ENCODE measurements around the gene PROK1.

Gene PROK1

DNA sequence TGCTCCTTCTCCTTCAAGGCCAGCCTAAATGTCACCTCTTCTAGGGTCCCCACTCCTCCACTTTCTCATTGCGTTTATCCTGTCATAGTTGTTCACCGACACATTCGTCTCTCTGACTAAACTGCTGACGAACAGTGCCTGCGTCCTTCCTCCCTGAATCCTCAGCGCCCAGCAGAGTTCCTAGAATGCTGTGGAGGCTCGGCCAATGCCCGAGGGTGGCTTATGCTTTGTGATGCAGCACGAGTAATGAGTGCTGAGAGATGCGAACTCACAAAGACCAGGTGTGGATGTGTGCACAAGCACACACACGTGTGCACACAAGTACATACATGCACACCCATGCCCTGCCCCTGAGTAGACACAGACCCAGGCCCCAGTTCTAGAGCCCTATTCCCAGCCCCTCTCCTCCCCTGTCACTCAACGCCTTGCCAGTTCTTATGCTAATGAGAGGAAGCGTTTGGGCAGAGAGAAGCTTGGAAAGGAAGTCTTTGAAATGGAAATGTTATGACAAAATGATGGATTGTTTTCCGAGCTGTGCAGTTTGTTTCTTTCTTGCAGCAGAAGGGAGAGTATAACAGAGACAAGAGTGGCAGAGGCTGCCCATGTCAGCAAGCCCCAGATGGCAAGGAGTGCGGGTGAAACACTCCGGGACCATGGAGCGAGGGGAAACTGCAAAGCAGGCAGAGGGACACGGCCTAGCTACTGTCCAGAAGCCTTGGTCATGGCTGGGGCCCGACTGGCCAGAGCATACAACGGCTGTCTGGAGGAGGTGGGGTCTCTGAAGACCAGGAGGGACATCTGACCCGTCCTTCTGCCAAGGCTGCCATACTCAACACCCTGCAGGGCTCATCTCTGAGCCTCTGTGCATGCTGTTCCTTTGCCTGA is 43.8 kb downstream of the PROK1 start:
- TF ChIP-seq, protein P1, sequence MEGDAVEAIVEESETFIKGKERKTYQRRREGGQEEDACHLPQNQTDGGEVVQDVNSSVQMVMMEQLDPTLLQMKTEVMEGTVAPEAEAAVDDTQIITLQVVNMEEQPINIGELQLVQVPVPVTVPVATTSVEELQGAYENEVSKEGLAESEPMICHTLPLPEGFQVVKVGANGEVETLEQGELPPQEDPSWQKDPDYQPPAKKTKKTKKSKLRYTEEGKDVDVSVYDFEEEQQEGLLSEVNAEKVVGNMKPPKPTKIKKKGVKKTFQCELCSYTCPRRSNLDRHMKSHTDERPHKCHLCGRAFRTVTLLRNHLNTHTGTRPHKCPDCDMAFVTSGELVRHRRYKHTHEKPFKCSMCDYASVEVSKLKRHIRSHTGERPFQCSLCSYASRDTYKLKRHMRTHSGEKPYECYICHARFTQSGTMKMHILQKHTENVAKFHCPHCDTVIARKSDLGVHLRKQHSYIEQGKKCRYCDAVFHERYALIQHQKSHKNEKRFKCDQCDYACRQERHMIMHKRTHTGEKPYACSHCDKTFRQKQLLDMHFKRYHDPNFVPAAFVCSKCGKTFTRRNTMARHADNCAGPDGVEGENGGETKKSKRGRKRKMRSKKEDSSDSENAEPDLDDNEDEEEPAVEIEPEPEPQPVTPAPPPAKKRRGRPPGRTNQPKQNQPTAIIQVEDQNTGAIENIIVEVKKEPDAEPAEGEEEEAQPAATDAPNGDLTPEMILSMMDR (conservative IDR thresholded peaks at IDR 0.05; ENCODE audit: low read depth, low read length), result no peak
- DNase-seq (ENCODE audit: low read depth), result no peak
- H3K4me3 ChIP-seq (ENCODE audit: low read length), result no peak overlapping the region

DNA sequence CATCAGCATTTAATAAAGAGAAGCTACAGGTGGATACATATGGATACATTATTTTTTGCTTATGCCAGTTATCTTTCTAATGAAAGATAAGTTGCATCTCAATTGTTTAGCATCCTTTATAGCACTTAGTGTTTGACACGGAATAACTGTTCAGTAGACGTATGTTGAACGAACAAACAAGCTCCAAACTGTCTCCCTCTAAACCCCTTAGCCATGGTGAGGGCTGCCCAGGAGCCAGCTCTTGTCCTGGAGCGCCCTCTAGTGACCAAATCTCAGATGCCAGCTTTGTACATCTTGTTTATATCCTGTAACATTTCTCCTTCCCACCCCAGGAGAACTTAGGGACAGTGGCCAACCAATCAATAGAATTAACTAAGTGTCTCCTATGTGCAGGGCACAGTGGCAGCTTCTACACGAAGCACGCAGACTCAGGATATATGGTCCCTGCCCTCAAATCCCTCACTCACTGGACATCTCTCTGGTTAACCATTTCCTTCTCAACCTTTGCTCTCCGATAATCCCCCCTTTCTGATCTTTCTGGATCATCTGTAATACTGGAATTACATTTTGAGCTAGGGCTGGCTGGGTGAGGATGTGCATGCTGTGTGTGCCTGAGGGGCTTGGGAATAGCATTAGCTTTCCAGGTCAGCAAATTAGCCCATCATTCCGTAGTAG is 45.1 kb downstream of the PROK1 start:
- no peak overlapping the region for H3K4me3 ChIP-seq (ENCODE audit: low read length)
- TF ChIP-seq, protein P1 (conservative IDR thresholded peaks at IDR 0.05; ENCODE audit: low read depth, low read length), result peak; percentile 88
- peak; percentile 23 for DNase-seq (ENCODE audit: low read depth)

DNA sequence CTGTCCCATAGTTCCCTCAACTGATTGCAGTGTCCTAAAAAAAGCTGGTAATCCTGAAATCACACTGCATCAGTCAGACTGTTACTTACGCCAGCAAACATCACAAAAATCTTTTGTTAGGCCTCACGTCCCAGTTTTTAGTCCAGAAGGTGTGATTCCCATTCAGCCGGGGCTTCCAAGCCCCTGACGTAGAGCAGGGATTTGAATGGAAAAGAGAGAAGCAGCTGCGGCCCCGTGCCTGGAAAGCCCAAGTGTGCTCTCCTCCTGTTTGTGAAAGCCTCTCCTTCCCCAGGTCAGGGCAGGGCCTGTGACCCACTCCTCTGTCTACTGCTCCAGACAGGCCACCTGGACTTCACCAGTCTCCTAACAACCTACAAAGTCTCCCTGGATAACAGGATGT is 47.3 kb downstream of the PROK1 start:
- TF ChIP-seq, protein P1 (conservative IDR thresholded peaks at IDR 0.05; ENCODE audit: low read depth, low read length), result no peak
- no peak for DNase-seq (ENCODE audit: low read depth)
- no peak overlapping the region for H3K4me3 ChIP-seq (ENCODE audit: low read length)

DNA sequence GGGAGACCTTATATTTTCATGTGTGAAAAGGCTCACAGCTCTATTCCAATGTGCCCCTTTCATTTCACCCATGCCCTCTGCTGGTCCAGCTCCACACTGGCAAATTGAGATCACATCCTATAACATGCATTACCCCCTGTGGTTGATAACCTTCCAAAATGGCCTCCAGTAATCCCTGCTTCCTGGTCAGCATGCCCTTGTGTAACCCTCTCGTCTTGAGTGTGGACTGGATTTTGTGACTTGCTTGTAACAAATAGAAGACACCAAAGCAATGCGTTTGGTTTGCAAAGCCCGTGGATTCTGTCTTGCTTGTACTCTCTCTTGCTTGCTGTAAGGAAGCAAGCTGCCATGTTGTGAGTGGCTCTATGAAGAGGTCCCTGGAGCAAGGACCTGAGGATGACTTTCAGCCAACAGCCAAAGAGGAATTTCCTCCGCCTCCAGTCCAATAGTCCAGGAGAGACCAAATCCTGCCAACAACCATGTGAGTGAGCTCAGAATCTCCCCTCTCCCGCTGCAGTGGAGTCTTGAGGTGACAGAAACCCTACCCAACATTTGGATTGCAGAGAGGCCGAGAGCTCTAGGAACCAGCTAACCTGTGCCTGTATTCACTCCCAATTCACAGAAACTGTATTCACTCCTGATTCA is 50.7 kb downstream of the PROK1 start:
- TF ChIP-seq, protein P1 (conservative IDR thresholded peaks at IDR 0.05; ENCODE audit: low read depth, low read length), result no peak
- no peak for DNase-seq (ENCODE audit: low read depth)
- H3K4me3 ChIP-seq (ENCODE audit: low read length), result no peak overlapping the region

DNA sequence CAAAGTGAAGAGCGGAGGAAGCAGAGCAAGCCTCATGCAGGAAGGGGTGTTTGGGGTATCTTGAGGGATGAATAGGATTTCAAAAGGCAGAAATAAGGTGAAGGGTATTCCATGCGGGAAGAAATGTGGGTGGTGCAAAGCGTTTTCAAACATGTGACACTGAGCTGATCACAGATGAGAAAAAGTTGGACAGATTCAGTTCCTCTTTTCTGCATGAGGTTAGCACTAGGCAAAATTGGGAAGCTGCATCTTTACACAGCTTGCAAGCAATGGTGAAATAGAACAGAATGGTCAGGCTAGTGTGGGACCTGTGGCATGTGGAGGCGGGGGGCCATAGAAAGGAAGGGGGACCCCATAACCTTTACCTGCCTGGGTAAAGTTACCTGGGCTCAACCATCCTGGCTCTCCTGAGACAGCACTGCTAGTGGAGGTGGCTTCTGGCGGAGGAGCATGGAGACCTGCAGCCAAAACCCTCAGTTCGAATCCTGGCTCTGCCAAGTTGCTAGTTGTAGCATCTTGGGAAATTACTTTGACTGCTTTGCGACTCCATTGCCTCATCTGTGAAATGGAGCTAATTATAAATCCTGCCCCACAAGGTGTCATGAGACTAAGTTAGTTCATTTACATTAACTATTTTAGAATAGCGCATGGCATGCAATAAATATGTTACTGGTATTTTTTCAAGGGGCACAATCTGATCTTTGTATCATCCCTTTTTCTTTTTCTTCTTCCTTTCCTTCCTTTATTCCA is 51.6 kb downstream of the PROK1 start:
- H3K4me3 ChIP-seq (ENCODE audit: low read length), result no peak overlapping the region
- no peak for DNase-seq (ENCODE audit: low read depth)
- TF ChIP-seq, protein P1 (conservative IDR thresholded peaks at IDR 0.05; ENCODE audit: low read depth, low read length), result no peak

DNA sequence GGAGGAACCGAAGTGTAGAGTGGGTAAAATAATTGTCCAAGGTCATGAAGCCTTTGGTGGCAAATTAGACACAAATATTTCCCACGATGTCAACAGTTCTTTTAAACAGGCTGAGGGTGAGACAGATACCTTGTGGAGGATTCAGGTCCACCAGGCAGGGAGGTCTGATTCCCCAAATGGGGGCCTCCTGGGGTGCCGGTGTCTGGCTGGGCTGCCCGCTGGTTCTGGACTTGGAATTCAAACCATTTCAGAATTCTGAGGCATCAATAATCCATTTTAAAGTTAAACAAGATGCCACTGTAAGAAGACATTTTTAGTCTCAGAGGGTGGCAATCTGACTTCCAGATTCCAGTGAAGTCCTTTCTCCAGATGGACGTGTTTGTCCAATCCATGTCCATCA is 52.5 kb downstream of the PROK1 start:
- DNase-seq (ENCODE audit: low read depth), result no peak
- H3K4me3 ChIP-seq (ENCODE audit: low read length), result no peak overlapping the region
- TF ChIP-seq, protein P1 (conservative IDR thresholded peaks at IDR 0.05; ENCODE audit: low read depth, low read length), result no peak

Measured in retinal pigment epithelial cell (primary cell).